GM12892 (cell line): ENCODE data around the gene PKP3.

Experiments used
- DNase-seq: peaks from one replicate; pipeline ENCODE4 v3.0.0; 2011; ENCODE audit not compliant: insufficient read length
- FAIRE-seq: peaks from 2 replicates; lab custom pipeline; 2011; peaks lifted over from hg19 to GRCh38; lab: Jason Lieb, UNC
- POLR2A ChIP-seq: IDR thresholded peaks from 2 replicates; pipeline ENCODE4 v1.6.1; 2011; ENCODE audit warnings: low read depth, low read length, control low read depth
- POLR2AphosphoS5 ChIP-seq: IDR thresholded peaks from 2 replicates; pipeline ENCODE4 v1.6.1; 2011; ENCODE audit warnings: low read depth, low read length, control low read depth
- TAF1 ChIP-seq: IDR thresholded peaks from 2 replicates; pipeline ENCODE4 v1.6.1; 2011; ENCODE audit warnings: low read depth, mild to moderate bottlenecking, control low read depth, low read length, borderline replicate concordance

PKP3 gene

GRCh38 chr11:452916-453527, 59.0 kb downstream of the PKP3 start:
- no peak for FAIRE-seq
- TF ChIP-seq TAF1 (no peak), POLR2AphosphoS5 (no peak), POLR2A (no peak)
- DNase-seq: no peak

GRCh38 chr11:453564-453963, 59.6 kb downstream of the PKP3 start:
- no peak for TF ChIP-seq POLR2A
- TF ChIP-seq TAF1: no peak
- no peak for TF ChIP-seq POLR2AphosphoS5
- no peak for DNase-seq
- no peak for FAIRE-seq

- no peak for DNase-seq
- TF ChIP-seq POLR2A (no peak), TAF1 (no peak), POLR2AphosphoS5 (no peak)
- FAIRE-seq: no peak
These were observed 60.0 kb downstream of the PKP3 start for GRCh38 chr11:454043-454442.
